H1 (cell line): ENCODE measurements around the gene BLNK. TPM values are rescaled to one million over a fixed set of nuclear protein-coding genes. Genes with fewer than 3 reads are reported as not detected.
A peak's percentile ranks its signal among the peaks of the same experiment; 100 is the strongest.

Experiments
- CTCF ChIA-PET: fragments of 300-600 bp; sonication (Branson Sonifier 250); formaldehyde crosslinking; loops from one replicate; lab custom pipeline; 2021; ENCODE audit not compliant: partially characterized antibody; lab: Charles Lee
- POLR2A ChIA-PET: fragments of 300-600 bp; sonication (Branson Sonifier 250); formaldehyde crosslinking; loops from one replicate; lab custom pipeline; 2021; ENCODE audit warnings: inconsistent platforms; ENCODE audit not compliant: partially characterized antibody; lab: Charles Lee
- DNase-seq, 2 experiments: peaks; one replicate each; pipeline versions ENCODE4 v3.0.0 to v3.0.0-alpha.2; 2010 to 2022; ENCODE audit warnings: low spot score in 2 of 2, low read depth in 1 of 2, mixed read lengths in 1 of 2
- FAIRE-seq: peaks from 2 replicates; lab custom pipeline; 2011; peaks lifted over from hg19 to GRCh38; lab: Jason Lieb, UNC
- H2AFZ ChIP-seq: 2 replicates; pipeline ENCODE4 v1.8.1; 2012; ENCODE audit warnings: low read length, inconsistent platforms
- H2AK5ac ChIP-seq: 2 replicates; pipeline ENCODE4 v1.6.1; 2013; ENCODE audit warnings: low read depth, low read length
- H2BK120ac ChIP-seq: replicated peaks from 2 replicates; pipeline ENCODE3; 2013; ENCODE audit warnings: low read depth, low read length, inconsistent platforms
- H2BK12ac ChIP-seq: 2 replicates; pipeline ENCODE4 v1.6.1; 2013; ENCODE audit warnings: low read depth, low read length
- H2BK15ac ChIP-seq: 2 replicates; pipeline ENCODE4 v1.6.1; 2013; ENCODE audit warnings: low read length
- H2BK20ac ChIP-seq: 2 replicates; pipeline ENCODE4 v1.6.1; 2013; ENCODE audit warnings: low read length
- H2BK5ac ChIP-seq: 2 replicates; pipeline ENCODE4 v1.6.1; 2013; ENCODE audit warnings: low read depth, low read length
- H3K14ac ChIP-seq: 2 replicates; pipeline ENCODE4 v1.6.1; 2013; ENCODE audit warnings: inconsistent platforms; ENCODE audit not compliant: insufficient read length
- H3K18ac ChIP-seq: 2 replicates; pipeline ENCODE4 v1.6.1; 2013; ENCODE audit warnings: low read length; ENCODE audit errors: extremely low read depth
- H3K23ac ChIP-seq: 2 replicates; pipeline ENCODE4 v1.6.1; 2013; ENCODE audit warnings: inconsistent platforms; ENCODE audit not compliant: insufficient read length
- H3K23me2 ChIP-seq: 2 replicates; pipeline ENCODE4 v1.6.1; 2013; ENCODE audit warnings: low read depth, low read length
- H3K27ac ChIP-seq: 2 replicates; pipeline ENCODE4 v1.6.1; 2011; ENCODE audit warnings: low read depth, low read length, inconsistent platforms
- H3K27me3 ChIP-seq, 4 experiments: replicated peaks in 1 of 4; 1 replicate in 1 of 4; 2 replicates in 3 of 4; pipeline versions ENCODE4 v1.6.1 to v1.8.1; 2011 to 2013; ENCODE audit warnings: low read length in 3 of 4, mild to moderate bottlenecking in 3 of 4, inconsistent platforms in 2 of 4, mixed read lengths in 2 of 4, moderate library complexity in 1 of 4; ENCODE audit not compliant: control insufficient read depth in 3 of 4, insufficient read depth in 3 of 4; ENCODE audit errors: extremely low read depth in 1 of 4
- H3K36me3 ChIP-seq, 4 experiments: 2 replicates each; pipeline versions ENCODE4 v1.6.1 to v1.8.1; 2011 to 2013; ENCODE audit warnings: mild to moderate bottlenecking in 4 of 4, low read length in 3 of 4, moderate library complexity in 2 of 4, control low read depth in 1 of 4, inconsistent platforms in 1 of 4; ENCODE audit not compliant: insufficient read depth in 4 of 4, control insufficient read depth in 2 of 4
- H3K4ac ChIP-seq: replicated peaks from 2 replicates; pipeline ENCODE3; 2013; ENCODE audit warnings: low read length, low read depth, mixed read lengths, inconsistent platforms; ENCODE audit not compliant: insufficient read length
- H3K4me1 ChIP-seq, 4 experiments: replicated peaks in 1 of 4; 1 replicate in 1 of 4; 2 replicates in 3 of 4; pipeline versions ENCODE4 v1.6.1 to v1.8.1; 2011 to 2013; ENCODE audit warnings: low read length in 3 of 4, inconsistent platforms in 2 of 4, mixed read lengths in 1 of 4; ENCODE audit not compliant: insufficient read depth in 4 of 4, control insufficient read depth in 3 of 4
- H3K4me2 ChIP-seq, 2 experiments: 2 replicates each; pipeline versions ENCODE4 v1.6.1 to v1.8.1; 2011 to 2013; ENCODE audit warnings: low read depth in 2 of 2, low read length in 2 of 2, control low read depth in 1 of 2, inconsistent platforms in 1 of 2, mild to moderate bottlenecking in 1 of 2; ENCODE audit not compliant: insufficient read depth in 1 of 2
- H3K4me3 ChIP-seq, 4 experiments: fragments of 200-600, 300-600 bp in 1 of 4; sonication (generic), shearing (Covaris generic), sonication (Bioruptor Twin) in 1 of 4; 2 replicates each; pipeline versions ENCODE4 v1.5.1 to v1.8.1; 2011 to 2016; ENCODE audit warnings: low read length in 4 of 4, low read depth in 3 of 4, control low read depth in 2 of 4, inconsistent platforms in 2 of 4, mild to moderate bottlenecking in 2 of 4, mixed read lengths in 1 of 4, moderate library complexity in 1 of 4; ENCODE audit not compliant: insufficient read depth in 2 of 4; ENCODE audit errors: extremely low read depth in 1 of 4
- H3K56ac ChIP-seq: replicated peaks from 2 replicates; pipeline ENCODE3; 2013; ENCODE audit warnings: low read depth, mild to moderate bottlenecking, mixed read lengths, low read length, inconsistent platforms; ENCODE audit not compliant: insufficient read length
- H3K79me1 ChIP-seq: 2 replicates; pipeline ENCODE4 v1.6.1; 2013; ENCODE audit warnings: low read depth, low read length, control low read depth
- H3K79me2 ChIP-seq, 2 experiments: 2 replicates each; pipeline versions ENCODE4 v1.6.1 to v1.8.1; 2012 to 2013; ENCODE audit warnings: low read length in 2 of 2, mild to moderate bottlenecking in 2 of 2, inconsistent platforms in 1 of 2; ENCODE audit not compliant: insufficient read depth in 2 of 2, control insufficient read depth in 1 of 2
- H3K9ac ChIP-seq, 4 experiments: replicated peaks in 1 of 4; 1 replicate in 1 of 4; 2 replicates in 3 of 4; pipeline versions ENCODE4 v1.6.1 to v1.8.1; 2011 to 2013; ENCODE audit warnings: low read depth in 3 of 4, low read length in 3 of 4, control low read depth in 2 of 4, mild to moderate bottlenecking in 2 of 4, moderate library complexity in 2 of 4, inconsistent platforms in 1 of 4; ENCODE audit errors: extremely low read depth in 1 of 4
- H3K9me3 ChIP-seq, 2 experiments: 2 replicates each; pipeline versions ENCODE4 v1.6.1 to v1.8.1; 2012 to 2013; ENCODE audit warnings: mild to moderate bottlenecking in 2 of 2, moderate library complexity in 2 of 2, control low read depth in 1 of 2, inconsistent platforms in 1 of 2, low read depth in 1 of 2, low read length in 1 of 2, mixed read lengths in 1 of 2; ENCODE audit not compliant: insufficient read depth in 2 of 2
- H4K20me1 ChIP-seq, 2 experiments: replicated peaks in 1 of 2; 2 replicates each; pipeline versions ENCODE3 to v1.8.1; 2011 to 2013; ENCODE audit warnings: inconsistent platforms in 2 of 2, low read length in 2 of 2, mild to moderate bottlenecking in 1 of 2; ENCODE audit not compliant: insufficient read depth in 2 of 2, control insufficient read depth in 1 of 2
- H4K5ac ChIP-seq: 2 replicates; pipeline ENCODE4 v1.6.1; 2013; ENCODE audit warnings: low read length, low read depth, mixed read lengths, inconsistent platforms; ENCODE audit not compliant: insufficient read length
- H4K8ac ChIP-seq: 2 replicates; pipeline ENCODE4 v1.8.0; 2013; ENCODE audit warnings: mild to moderate bottlenecking, moderate library complexity, low read length, inconsistent platforms; ENCODE audit not compliant: insufficient read depth; ENCODE audit errors: extremely low read depth
- H4K91ac ChIP-seq: replicated peaks from 2 replicates; pipeline ENCODE3; 2013; ENCODE audit warnings: low read length, mixed read lengths, inconsistent platforms; ENCODE audit not compliant: insufficient read length
- ATF2 ChIP-seq: IDR thresholded peaks from 2 replicates; pipeline ENCODE4 v1.6.1; 2012; ENCODE audit warnings: low read length, inconsistent platforms
- ATF3 ChIP-seq: IDR thresholded peaks from 2 replicates; pipeline ENCODE4 v1.6.1; 2011; ENCODE audit warnings: low read depth, mild to moderate bottlenecking, low read length; ENCODE audit not compliant: insufficient read depth
- KDM1A ChIP-seq: fragments of 200-600, 300-600 bp; sonication (generic); IDR thresholded peaks from 2 replicates; pipeline ENCODE4 v1.7.1; 2016; ENCODE audit warnings: mild to moderate bottlenecking, low read length, borderline replicate concordance
- NANOG ChIP-seq: IDR thresholded peaks from 2 replicates; pipeline ENCODE4 v1.6.1; 2011; ENCODE audit warnings: low read length, low read depth, mild to moderate bottlenecking, inconsistent platforms; ENCODE audit not compliant: insufficient read depth, poor library complexity, severe bottlenecking
- PHF8 ChIP-seq: fragments of 200-600 bp; sonication (generic); conservative IDR thresholded peaks from 2 replicates; pipeline ENCODE4 v1.7.1; 2012; ENCODE audit warnings: low read depth, mild to moderate bottlenecking, inconsistent platforms, low read length, moderate library complexity
- SP2 ChIP-seq: IDR thresholded peaks from 2 replicates; pipeline ENCODE4 v1.6.1; 2012; ENCODE audit warnings: mild to moderate bottlenecking, low read length, inconsistent platforms
- WGBS, 2 experiments: shearing (Covaris generic) in 1 of 2; methylation state at CpG; one replicate each; pipeline versions ENCODE4 v1.1.6 to v1.1.7; 2013 to 2015; ENCODE audit warnings: low lambda C conversion rate in 2 of 2, mixed read lengths in 2 of 2, inconsistent platforms in 1 of 2, low coverage in 1 of 2, missing lambda C conversion rate in 1 of 2; ENCODE audit not compliant: insufficient replicate concordance in 2 of 2, insufficient coverage in 1 of 2, insufficient read length in 1 of 2; ENCODE audit errors: extremely low coverage in 1 of 2, missing lambda C conversion rate in 1 of 2; 5-methylcytosine and 5-hydroxymethylcytosine counted together
- polyA plus RNA-seq, 7 experiments: library from polyadenylated mRNA; depleted of rRNA in 3 of 7; stranded (reverse) in 5 of 7; unstranded in 2 of 7; fragments of >200 nt in 5 of 7; fragments of 200-250 nt in 2 of 7; gene quantifications; 1 replicate in 5 of 7; 2 replicates in 1 of 7; 4 replicates in 1 of 7; pipeline versions ENCODE4 v1.2.1 to v1.2.3, GENCODE V29; 2011 to 2013; ENCODE audit warnings: missing spikeins in 2 of 7, mixed read lengths in 2 of 7
- total RNA-seq: library from RNA; stranded (reverse); fragmentation: NEBNext Ultra II Directional; extraction: Animal tissue kit (Norgen Biotek cat#: 25700); gene quantifications from 2 replicates; pipeline ENCODE4 v1.2.1, GENCODE V29; 2021

Gene BLNK
- total and polyA plus RNA-seq, 2 of the 8 experiments (the other 6 are each of a cell fraction or from before 2014, with no cell fraction given), result not detected

- Histone ChIP-seq H3K4ac (no peak overlapping the region), H3K4me3 (no peak overlapping the region), H3K18ac (no peak overlapping the region), H3K9ac (no peak overlapping the region), H4K20me1 (no peaks in the 10 kb centered on the region), H3K27ac (no peak overlapping the region), H4K5ac (no peak overlapping the region), H3K4me1 (peaks cover 0 to 3% (median 0%) of the 10 kb centered on the region in 4 experiments; a peak in 2 of 7 replicates), H3K79me2 (no peaks in the 10 kb centered on the region), H2AK5ac (no peak overlapping the region), H4K91ac (no peak overlapping the region), H3K27me3 (peaks cover 0 to 2% (median 0%) of the 10 kb centered on the region in 4 experiments; a peak in 1 of 7 replicates), H2AFZ (peak overlapping the region; percentile 55; the same call in 1 of the 2 replicates), H2BK20ac (no peak overlapping the region), H3K23ac (no peak overlapping the region), H3K4me2 (no peak overlapping the region), H2BK12ac (no peak overlapping the region), H2BK120ac (no peak overlapping the region), H4K8ac (no peak overlapping the region), H3K14ac (no peak overlapping the region)
- ChIA-PET CTCF (interaction anchor here (0.7 to 4.9 kb wide), 10 partner anchors 15 to 271 kb away, joined by 3 to 38 read pairs (median 3); no protein-coding TSS in a partner anchor), POLR2A (interaction anchor here (1.2 kb wide), 1 partner anchor 22 kb away, joined by 3 read pairs; no protein-coding TSS in a partner anchor)
- DNase-seq, result no peak
- TF ChIP-seq SP2 (no peak), NANOG (no peak), ATF3 (no peak), PHF8 (no peak), ATF2 (no peak), KDM1A (no peak)
- TF ChIP-seq, all 59 proteins: peak for 0
- 78% methylated on average over 6 of the region's 6 CpGs; no CpG with 5 or more reads in 1 of the 2 experiments for WGBS, 2 experiments
- peak; percentile 19 for FAIRE-seq
- Histone ChIP-seq H3K56ac (no peak overlapping the region), H3K9me3 (no peaks in the 10 kb centered on the region), H2BK15ac (0 out of 2 replicates have a peak overlapping the region, but pooled peaks have one; percentile 13), H3K36me3 (no peaks in the 10 kb centered on the region), H3K79me1 (no peaks in the 10 kb centered on the region), H3K23me2 (no peaks in the 10 kb centered on the region), H2BK5ac (no peak overlapping the region)
Measured at GRCh38 chr10:96287392-96288105, 16.2 kb upstream of the BLNK start.
